ENCODE results near the gene FHL5. TPM values are rescaled to one million over a fixed set of nuclear protein-coding genes. Genes with fewer than 3 reads are reported as not detected.
"Not testable (repeated sequence)": the region's sequence is repeated elsewhere in the genome, so short reads cannot be mapped to it uniquely, and the experiment has no call there.

FHL5 gene
- total RNA-seq, 1 donor from 2014 or later = 16.6 TPM

- DNase-seq (ENCODE audit: low spot score) = no peak
Observed at GRCh38 chr6:96610019-96610418, 47.1 kb downstream of the FHL5 start.

GRCh38 chr6:96611342-96611991 is 48.5 kb downstream of the FHL5 start:
- DNase-seq (ENCODE audit: low spot score) = no peak

GRCh38 chr6:96613291-96613999 is 50.5 kb downstream of the FHL5 start:
- no peak for DNase-seq (ENCODE audit: low spot score)

- DNase-seq (ENCODE audit: low spot score) = no peak
Observed at GRCh38 chr6:96620851-96621250, 57.9 kb downstream of the FHL5 start.

- DNase-seq (ENCODE audit: low spot score) = no peak
Observed at GRCh38 chr6:96621983-96622382, 59.1 kb downstream of the FHL5 start.

- DNase-seq (ENCODE audit: low spot score) = no peak
Observed at GRCh38 chr6:96624957-96625356, 62.0 kb downstream of the FHL5 start.

GRCh38 chr6:96626759-96627364 is 63.9 kb downstream of the FHL5 start:
- DNase-seq (ENCODE audit: low spot score) = no peak

- DNase-seq (ENCODE audit: low spot score) = no peak
Observed at GRCh38 chr6:96631248-96631647, 68.3 kb downstream of the FHL5 start.

GRCh38 chr6:96637979-96638378 is 75.1 kb downstream of the FHL5 start:
- not testable (repeated sequence) for DNase-seq (ENCODE audit: low spot score)

- DNase-seq (ENCODE audit: low spot score) = no peak
Observed at GRCh38 chr6:96645106-96645505, 82.2 kb downstream of the FHL5 start.

- no peak for DNase-seq (ENCODE audit: low spot score)
Observed at GRCh38 chr6:96649926-96650325, 87.0 kb downstream of the FHL5 start.

- DNase-seq (ENCODE audit: low spot score) = no peak
Observed at GRCh38 chr6:96651816-96652215, 88.9 kb downstream of the FHL5 start.

GRCh38 chr6:96652552-96652951 is 89.6 kb downstream of the FHL5 start:
- no peak for DNase-seq (ENCODE audit: low spot score)

- DNase-seq (ENCODE audit: low spot score) = no peak
Observed at GRCh38 chr6:96653181-96653580, 90.3 kb downstream of the FHL5 start.

- no peak for DNase-seq (ENCODE audit: low spot score)
Observed at GRCh38 chr6:96656567-96656966, 93.6 kb downstream of the FHL5 start.

- no peak for DNase-seq (ENCODE audit: low spot score)
Observed at GRCh38 chr6:96657344-96657743, 94.4 kb downstream of the FHL5 start.

GRCh38 chr6:96659084-96659845 is 96.3 kb downstream of the FHL5 start:
- DNase-seq (ENCODE audit: low spot score) = no peak

Other genes starting within 250 kb of the FHL5 start
- 23.0 TPM for gene UFL1, start 41.3 kb upstream of the FHL5 start, total RNA-seq

All from mesenteric fat pad (tissue), 1 donor.